ENCODE measurements around the gene C1QBP.

DNA sequence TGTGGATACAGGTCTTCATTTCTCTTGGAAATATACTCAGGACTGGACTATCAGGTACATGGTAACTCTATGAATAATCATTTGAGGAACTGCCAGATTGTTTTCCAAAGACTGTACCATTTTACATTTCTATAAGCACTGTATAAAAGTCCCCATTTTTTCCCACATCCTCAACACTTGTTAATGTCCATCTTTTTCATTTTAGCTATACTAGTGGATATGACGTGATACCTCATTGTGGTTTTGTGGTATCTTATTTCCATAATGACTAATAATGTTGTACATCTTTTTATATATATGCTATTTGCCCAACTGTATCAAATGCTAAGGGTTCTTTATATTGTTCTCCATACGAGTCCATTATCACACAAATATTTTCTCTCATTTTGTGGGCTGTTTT, 42.3 kb downstream of the C1QBP start:
- TF ChIP-seq, protein P1, sequence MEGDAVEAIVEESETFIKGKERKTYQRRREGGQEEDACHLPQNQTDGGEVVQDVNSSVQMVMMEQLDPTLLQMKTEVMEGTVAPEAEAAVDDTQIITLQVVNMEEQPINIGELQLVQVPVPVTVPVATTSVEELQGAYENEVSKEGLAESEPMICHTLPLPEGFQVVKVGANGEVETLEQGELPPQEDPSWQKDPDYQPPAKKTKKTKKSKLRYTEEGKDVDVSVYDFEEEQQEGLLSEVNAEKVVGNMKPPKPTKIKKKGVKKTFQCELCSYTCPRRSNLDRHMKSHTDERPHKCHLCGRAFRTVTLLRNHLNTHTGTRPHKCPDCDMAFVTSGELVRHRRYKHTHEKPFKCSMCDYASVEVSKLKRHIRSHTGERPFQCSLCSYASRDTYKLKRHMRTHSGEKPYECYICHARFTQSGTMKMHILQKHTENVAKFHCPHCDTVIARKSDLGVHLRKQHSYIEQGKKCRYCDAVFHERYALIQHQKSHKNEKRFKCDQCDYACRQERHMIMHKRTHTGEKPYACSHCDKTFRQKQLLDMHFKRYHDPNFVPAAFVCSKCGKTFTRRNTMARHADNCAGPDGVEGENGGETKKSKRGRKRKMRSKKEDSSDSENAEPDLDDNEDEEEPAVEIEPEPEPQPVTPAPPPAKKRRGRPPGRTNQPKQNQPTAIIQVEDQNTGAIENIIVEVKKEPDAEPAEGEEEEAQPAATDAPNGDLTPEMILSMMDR (IDR thresholded peaks at IDR 0.05): no peak
- no peak for TF ChIP-seq POLR2A (IDR thresholded peaks at IDR 0.05)
